ENCODE results near the gene POLA2.

GRCh38 chr11:65291613-65292012 lies 29.9 kb downstream of the POLA2 start:
- TF ChIP-seq EZH2 (IDR thresholded peaks at IDR 0.05), result no peak
- no peak for TF ChIP-seq POLR2AphosphoS5 (IDR thresholded peaks at IDR 0.05; ENCODE audit: borderline replicate concordance, low read depth, low read length)
- TF ChIP-seq FOXP2 (optimal IDR thresholded peaks at IDR 0.05; ENCODE audit: control extremely low read depth, extremely low read length, insufficient read depth), result no peak

Data from SK-N-MC (cell line).